Measurements from ENCODE around the gene MIDN. TPM values are rescaled to one million over a fixed set of nuclear protein-coding genes. Genes with fewer than 3 reads are reported as not detected.

MIDN gene
- total RNA-seq, 1 experiment from 2014 or later: 125 TPM

DNA sequence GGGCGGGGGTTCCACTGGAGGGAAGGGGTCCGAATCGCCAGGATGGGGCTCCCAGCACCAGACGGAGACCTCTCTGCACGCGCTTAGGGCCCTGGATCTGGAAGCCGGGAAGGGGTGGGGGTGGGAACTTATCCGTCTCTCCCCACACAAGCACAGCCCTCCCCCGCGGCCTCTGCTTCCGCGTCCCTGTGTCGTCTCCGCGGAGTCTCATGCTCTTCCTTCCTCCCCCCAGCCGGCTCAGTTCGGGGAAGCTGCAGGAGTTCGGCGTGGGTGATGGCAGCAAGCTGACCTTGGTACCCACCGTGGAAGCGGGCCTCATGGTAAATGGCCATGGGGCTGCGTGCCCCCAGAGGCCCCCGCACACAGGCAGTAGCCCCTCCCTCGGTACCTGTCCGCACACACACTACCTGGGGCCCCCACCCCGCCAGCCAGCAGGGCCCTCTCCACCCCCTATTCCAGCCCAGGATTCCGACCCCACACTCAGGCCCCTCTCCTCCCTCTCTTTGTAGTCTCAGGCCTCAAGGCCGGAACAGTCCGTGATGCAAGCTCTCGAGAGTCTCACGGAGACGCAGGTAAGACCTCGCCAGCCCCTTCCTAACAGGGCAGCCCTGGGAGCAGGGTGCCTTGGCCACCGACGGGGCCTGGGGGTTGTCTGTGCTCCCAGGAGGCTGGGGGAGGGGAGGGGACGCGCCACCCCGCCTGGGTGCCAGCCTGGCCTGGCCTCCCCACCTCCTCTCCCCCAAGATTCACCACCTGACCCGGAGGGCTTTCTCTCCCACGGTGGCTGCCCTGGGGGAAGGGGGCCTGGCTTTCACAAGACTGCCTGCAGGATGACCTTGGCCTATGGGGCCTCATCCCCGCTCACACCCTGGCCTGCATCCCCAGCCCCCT is 3.2 kb downstream of the MIDN start:
- H3K9me3 ChIP-seq: no peaks in the 10 kb centered on the region

DNA sequence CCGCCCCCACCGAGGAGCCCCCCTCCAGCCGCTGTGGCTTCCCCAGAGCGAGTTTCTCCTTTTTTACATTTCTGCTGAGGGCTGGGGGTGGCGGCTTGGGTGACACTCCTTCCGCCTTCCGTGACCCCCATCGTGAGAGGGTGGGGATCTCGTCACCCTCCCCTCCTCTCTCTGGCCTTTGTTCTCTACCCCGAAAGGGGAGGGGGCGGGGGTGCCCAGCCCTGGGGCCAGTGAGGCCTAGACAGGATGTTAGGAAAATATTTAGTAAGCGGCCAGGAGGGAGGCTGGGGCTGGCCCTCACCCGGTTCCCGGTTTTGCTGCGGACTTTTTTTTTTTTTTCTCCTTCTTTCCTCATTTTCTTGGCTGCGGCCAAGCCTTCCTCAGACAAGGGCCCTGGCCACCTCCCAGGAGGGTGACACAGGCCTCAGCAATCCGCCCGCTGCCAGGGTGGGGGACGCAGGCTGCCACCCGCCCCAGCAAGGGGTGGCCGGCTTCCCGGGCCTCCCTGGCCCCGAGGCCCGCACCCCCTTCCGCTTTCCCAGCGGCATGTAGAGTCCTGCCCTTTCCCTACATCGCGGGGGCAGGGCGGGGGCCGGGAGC is 3.9 kb downstream of the MIDN start:
- DNase-seq: peak; percentile 85 to 88
- Mint-ChIP-seq H3K27me3 (ENCODE audit: insufficient read depth, unreplicated experiment) (no peaks in the 10 kb centered on the region), H3K4me3 (ENCODE audit: unreplicated experiment) (peak overlapping the region; percentile 96), H3K9me3 (ENCODE audit: unreplicated experiment) (no peaks in the 10 kb centered on the region), H3K36me3 (ENCODE audit: insufficient read depth, unreplicated experiment) (peaks cover 88% of the 10 kb centered on the region), H3K27ac (ENCODE audit: unreplicated experiment) (peak overlapping the region; percentile 88), H3K4me1 (ENCODE audit: low read depth, unreplicated experiment) (peaks cover 7% of the 10 kb centered on the region)
- no peak for TF ChIP-seq CTCF (IDR thresholded peaks at IDR 0.05; ENCODE audit: insufficient read depth in 1 of 2, low read depth in 1 of 2, low read length in 1 of 2, severe bottlenecking in 1 of 2, unreplicated experiment in 1 of 2)
- intact Hi-C loops (cut with micrococcal nuclease; ENCODE audit: unreplicated experiment): no loop called here
- H3K4me1 ChIP-seq: peaks cover 38% of the 10 kb centered on the region
- CTCF ChIA-PET: interaction anchor here (0.6 to 2.2 kb wide), 5 partner anchors 8 to 314 kb away, joined by 3 to 37 read pairs (median 4); partner anchors contain the start of gene CIRBP
- H3K9me3 ChIP-seq: no peaks in the 10 kb centered on the region
- H3K27me3 ChIP-seq (replicated peaks; ENCODE audit: control insufficient read depth, insufficient read depth, low read length): no peaks in the 10 kb centered on the region
- POLR2A ChIA-PET: interaction anchor here (0.6 to 2.3 kb wide), 6 partner anchors 9 to 17 kb away, joined by 3 to 61 read pairs (median 7); partner anchors contain the start of gene CIRBP
- H3K4me3 ChIP-seq (ENCODE audit: low read depth, low read length): peak overlapping the region; percentile 62
- BruUV-seq (replicated peaks): no TSS peak
- peaks cover 17% of the 10 kb centered on the region for H3K36me3 ChIP-seq (ENCODE audit: control insufficient read depth, insufficient read depth, low read length)

More for the DNA sequence above, 3.2 kb downstream of the MIDN start:
- H3K9me3 Mint-ChIP-seq (ENCODE audit: unreplicated experiment): no peaks in the 10 kb centered on the region
- H3K36me3 Mint-ChIP-seq (ENCODE audit: insufficient read depth, unreplicated experiment): peaks cover 88% of the 10 kb centered on the region
- DNase-seq: peak; percentile 71 to 79
- Histone ChIP-seq H3K27me3 (replicated peaks; ENCODE audit: control insufficient read depth, insufficient read depth, low read length) (no peaks in the 10 kb centered on the region), H3K4me1 (peaks cover 34% of the 10 kb centered on the region), H3K36me3 (ENCODE audit: control insufficient read depth, insufficient read depth, low read length) (peaks cover 17% of the 10 kb centered on the region), H3K4me3 (ENCODE audit: low read depth, low read length) (peak overlapping the region; percentile 62)
- peaks cover 6% of the 10 kb centered on the region for H3K4me1 Mint-ChIP-seq (ENCODE audit: low read depth, unreplicated experiment)
- TSS peak; percentile 29 for BruUV-seq (replicated peaks)
- H3K4me3 Mint-ChIP-seq (ENCODE audit: unreplicated experiment): peak overlapping the region; percentile 96
- peak overlapping the region; percentile 88 for H3K27ac Mint-ChIP-seq (ENCODE audit: unreplicated experiment)
- ChIA-PET POLR2A (interaction anchor here (0.6 to 1.3 kb wide), 3 partner anchors 15 to 18 kb away, joined by 3 to 6 read pairs (median 5); no protein-coding TSS in a partner anchor), CTCF (interaction anchor here (0.6 to 1.0 kb wide), 2 partner anchors 14 to 15 kb away, joined by 3 to 4 read pairs; no protein-coding TSS in a partner anchor)
- intact Hi-C loops (cut with micrococcal nuclease; ENCODE audit: unreplicated experiment): loop anchor here (1.0 kb wide), 1 partner anchor 8 kb away; no protein-coding TSS in a partner anchor
- H3K27me3 Mint-ChIP-seq (ENCODE audit: insufficient read depth, unreplicated experiment): no peaks in the 10 kb centered on the region
- TF ChIP-seq CTCF (IDR thresholded peaks at IDR 0.05; ENCODE audit: insufficient read depth in 1 of 2, low read depth in 1 of 2, low read length in 1 of 2, severe bottlenecking in 1 of 2, unreplicated experiment in 1 of 2): no peak

Measured in Caco-2 (cell line).